Immature natural killer cell (primary cell): ENCODE data around the gene OVCA2. TPM values are rescaled to one million over a fixed set of nuclear protein-coding genes. Genes with fewer than 3 reads are reported as not detected.

ENCODE experiments used
- DNase-seq, 3 donors: peaks; one replicate each; pipeline ENCODE4 v3.0.0; 2022; ENCODE audit warnings: mixed read lengths in 1 of 3
- H3K27ac Mint-ChIP-seq, 6 donors: one replicate each; pipeline ENCODE4 v1.8.0; 2020; ENCODE audit warnings: mixed read lengths in 6 of 6, mild to moderate bottlenecking in 5 of 6, inconsistent platforms in 4 of 6, moderate library complexity in 3 of 6
- H3K27me3 Mint-ChIP-seq, 3 donors: one replicate each; pipeline ENCODE4 v1.8.0; 2020 to 2021; ENCODE audit warnings: low read depth in 3 of 3, mild to moderate bottlenecking in 3 of 3, mixed read lengths in 3 of 3, moderate library complexity in 3 of 3, inconsistent platforms in 1 of 3
- H3K36me3 Mint-ChIP-seq, 3 donors: one replicate each; pipeline ENCODE4 v1.8.0; 2020; ENCODE audit warnings: mixed read lengths in 3 of 3, inconsistent platforms in 2 of 3, mild to moderate bottlenecking in 2 of 3
- H3K4me1 Mint-ChIP-seq, 2 donors: one replicate each; pipeline ENCODE4 v1.8.0; 2020; ENCODE audit warnings: inconsistent platforms in 2 of 2, mild to moderate bottlenecking in 2 of 2, mixed read lengths in 2 of 2, moderate library complexity in 1 of 2
- H3K4me3 Mint-ChIP-seq, 5 donors: one replicate each; pipeline ENCODE4 v1.8.0; 2020; ENCODE audit warnings: mild to moderate bottlenecking in 5 of 5, mixed read lengths in 5 of 5, inconsistent platforms in 3 of 5, moderate library complexity in 3 of 5
- H3K9me3 Mint-ChIP-seq, 6 donors: one replicate each; pipeline ENCODE4 v1.8.0; 2020; ENCODE audit warnings: mild to moderate bottlenecking in 6 of 6, mixed read lengths in 6 of 6, inconsistent platforms in 4 of 6, moderate library complexity in 3 of 6
- polyA plus RNA-seq, 3 donors: library from polyadenylated mRNA; unstranded; fragments of 300-500 nt; fragmentation: Illumina TruSeq; gene quantifications; one replicate each; pipeline ENCODE4 v1.2.3, GENCODE V29; 2021

OVCA2 gene
- polyA plus RNA-seq, 3 donors from 2014 or later, result 90.6 to 107 (median 104) TPM

DNA sequence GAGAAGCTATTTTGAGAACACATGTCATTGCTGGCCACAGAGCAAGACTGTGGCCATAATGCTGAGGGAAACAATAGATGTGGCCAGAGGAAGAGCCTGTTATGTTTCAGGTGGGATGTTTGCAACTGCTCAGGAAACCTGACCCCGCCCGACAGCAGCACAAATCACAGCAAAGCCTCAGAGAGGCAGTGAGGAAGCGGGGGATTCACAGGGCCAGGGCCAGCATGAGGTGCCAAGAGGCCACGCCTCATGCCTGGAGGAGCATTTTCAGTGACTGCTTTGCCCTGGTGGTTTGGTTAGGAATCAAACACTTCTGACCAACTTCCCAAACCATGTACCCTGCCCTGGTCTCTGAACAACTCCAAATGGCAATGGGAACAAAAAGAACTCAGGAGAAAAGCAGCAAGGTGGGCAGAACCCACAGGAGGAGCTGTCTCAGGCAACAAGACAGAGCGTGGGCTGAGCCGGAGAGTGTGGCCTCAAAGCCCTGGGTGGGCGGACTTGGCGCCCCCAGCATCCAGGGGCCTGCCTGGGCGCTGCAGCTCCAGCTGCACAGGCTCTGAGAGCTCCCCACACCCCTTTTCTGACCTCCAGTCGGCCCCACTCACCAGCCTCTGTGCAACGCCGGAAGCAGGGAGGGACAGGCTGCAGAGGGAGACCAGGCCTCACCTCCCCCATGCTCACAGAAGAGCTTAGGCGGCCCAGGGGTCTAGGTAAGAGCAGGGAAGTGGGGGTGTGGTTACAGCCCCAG, 33.7 kb downstream of the OVCA2 start:
- peak overlapping the region; percentile 18 to 73 (median 55) for H3K4me3 Mint-ChIP-seq
- H3K9me3 Mint-ChIP-seq, result no peaks in the 10 kb centered on the region
- H3K27me3 Mint-ChIP-seq, result peaks cover 0 to 9% (median 0%) of the 10 kb centered on the region in 3 donors
- H3K27ac Mint-ChIP-seq, result peak overlapping the region in 5 of 6 donors; percentile 51 to 91 (median 74)
- H3K36me3 Mint-ChIP-seq, result peaks cover 18 to 33% (median 30%) of the 10 kb centered on the region in 3 donors
- DNase-seq, result no peak
- peaks cover 20 to 26% of the 10 kb centered on the region in 2 donors for H3K4me1 Mint-ChIP-seq

DNA sequence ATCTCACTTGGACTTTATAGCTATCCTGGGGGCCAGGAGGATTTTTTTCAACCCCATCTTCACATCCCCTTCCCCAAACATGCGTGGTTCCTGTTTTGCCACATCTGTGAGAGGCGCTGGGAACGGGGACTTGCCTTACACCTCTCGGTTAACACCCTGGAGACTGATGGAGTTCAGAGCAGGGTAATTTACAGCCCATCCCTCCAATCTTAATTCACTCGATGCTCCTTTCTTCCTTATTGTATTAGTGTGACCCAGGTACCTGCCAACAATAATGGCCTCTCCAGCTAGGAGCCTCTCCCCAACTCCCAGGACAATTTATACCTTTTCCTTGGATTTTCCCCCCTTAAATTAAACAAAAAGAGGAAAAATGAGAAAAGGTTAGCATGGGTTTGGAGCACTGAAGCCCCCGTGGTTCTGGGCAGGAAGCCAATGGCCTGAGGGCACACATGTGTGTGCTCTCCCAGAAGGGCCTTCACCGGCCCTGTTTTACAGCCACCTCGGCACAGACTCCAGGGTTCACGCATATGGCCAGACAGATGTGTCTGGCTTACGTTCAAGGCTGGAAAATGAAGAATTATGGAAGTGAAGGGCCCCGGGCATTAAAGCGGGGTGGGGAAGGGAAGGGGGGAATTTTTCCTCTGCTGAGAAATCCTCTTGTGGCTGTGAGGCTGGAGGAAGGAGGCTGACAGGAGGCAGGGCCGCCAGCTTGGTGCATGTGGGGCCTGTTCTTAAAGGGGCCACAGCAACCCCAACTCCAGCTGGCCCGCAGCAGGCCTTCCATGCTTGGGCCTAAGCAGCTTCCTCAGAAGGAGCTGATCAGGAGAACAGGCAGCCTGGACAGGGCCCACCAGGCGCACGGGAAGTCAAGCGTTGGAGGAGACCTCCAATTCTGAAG, 34.5 kb downstream of the OVCA2 start:
- DNase-seq, result no peak
- Mint-ChIP-seq H3K27ac (peak overlapping the region in 3 of 6 donors; percentile 64 to 91 (median 74)), H3K36me3 (peaks cover 18 to 32% (median 24%) of the 10 kb centered on the region in 3 donors), H3K4me3 (peak overlapping the region in 3 of 5 donors; percentile 27 to 44 (median 44)), H3K27me3 (peaks cover 0 to 9% (median 0%) of the 10 kb centered on the region in 3 donors), H3K9me3 (no peaks in the 10 kb centered on the region), H3K4me1 (peaks cover 26 to 31% of the 10 kb centered on the region in 2 donors)

DNA sequence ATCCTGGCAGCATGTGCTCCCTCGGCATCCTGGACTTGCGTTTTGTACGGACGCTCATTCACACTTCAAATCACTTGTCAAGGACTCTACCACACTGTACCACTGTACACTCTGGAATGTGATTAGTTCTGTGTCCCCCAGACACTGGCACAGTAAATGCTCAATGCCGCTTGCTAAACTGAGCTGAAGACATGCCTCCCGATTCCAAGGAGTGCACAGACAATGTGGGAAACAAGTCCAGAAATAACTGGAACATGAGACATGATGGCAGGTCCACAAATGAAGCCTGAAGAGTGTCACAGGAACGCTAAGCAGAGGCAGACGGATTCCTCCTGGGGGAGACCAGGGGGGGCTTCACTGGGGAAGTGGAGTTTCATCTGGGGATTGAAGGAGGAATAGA, 35.2 kb downstream of the OVCA2 start:
- Mint-ChIP-seq H3K36me3 (peaks cover 17 to 31% (median 27%) of the 10 kb centered on the region in 3 donors), H3K27me3 (peaks cover 0 to 11% (median 4%) of the 10 kb centered on the region in 3 donors), H3K27ac (peak overlapping the region in 1 of 6 donors; percentile 18), H3K4me1 (peaks cover 33 to 38% of the 10 kb centered on the region in 2 donors), H3K4me3 (no peak overlapping the region), H3K9me3 (no peaks in the 10 kb centered on the region)
- DNase-seq, result no peak

DNA sequence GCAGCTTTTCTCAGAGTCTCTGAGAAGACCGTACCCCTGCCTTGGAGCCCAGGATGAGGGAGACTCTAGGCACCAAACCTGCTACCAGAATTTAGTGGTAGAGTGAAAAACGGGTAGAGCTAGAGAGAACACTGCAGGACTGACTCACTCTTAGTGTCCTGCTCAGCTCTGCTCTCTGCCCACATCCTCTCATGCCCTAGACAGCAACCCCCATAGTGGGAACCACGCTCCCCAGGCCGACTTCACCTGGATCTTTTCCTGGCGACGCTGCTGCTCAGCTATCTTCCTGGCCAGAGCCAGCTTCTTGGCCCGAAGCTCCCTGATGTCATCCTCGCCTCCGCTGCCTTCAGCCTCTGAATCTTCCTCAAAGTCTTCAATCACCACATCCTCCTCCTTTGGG, 39.7 kb downstream of the OVCA2 start:
- H3K4me3 Mint-ChIP-seq, result peak overlapping the region in 3 of 5 donors; percentile 18 to 38 (median 35)
- no peaks in the 10 kb centered on the region for H3K9me3 Mint-ChIP-seq
- peaks cover 0 to 6% (median 4%) of the 10 kb centered on the region in 3 donors for H3K27me3 Mint-ChIP-seq
- peaks cover 31 to 48% of the 10 kb centered on the region in 2 donors for H3K4me1 Mint-ChIP-seq
- DNase-seq, result no peak
- H3K36me3 Mint-ChIP-seq, result peaks cover 13 to 33% (median 21%) of the 10 kb centered on the region in 3 donors
- H3K27ac Mint-ChIP-seq, result peak overlapping the region; percentile 15 to 84 (median 68)

DNA sequence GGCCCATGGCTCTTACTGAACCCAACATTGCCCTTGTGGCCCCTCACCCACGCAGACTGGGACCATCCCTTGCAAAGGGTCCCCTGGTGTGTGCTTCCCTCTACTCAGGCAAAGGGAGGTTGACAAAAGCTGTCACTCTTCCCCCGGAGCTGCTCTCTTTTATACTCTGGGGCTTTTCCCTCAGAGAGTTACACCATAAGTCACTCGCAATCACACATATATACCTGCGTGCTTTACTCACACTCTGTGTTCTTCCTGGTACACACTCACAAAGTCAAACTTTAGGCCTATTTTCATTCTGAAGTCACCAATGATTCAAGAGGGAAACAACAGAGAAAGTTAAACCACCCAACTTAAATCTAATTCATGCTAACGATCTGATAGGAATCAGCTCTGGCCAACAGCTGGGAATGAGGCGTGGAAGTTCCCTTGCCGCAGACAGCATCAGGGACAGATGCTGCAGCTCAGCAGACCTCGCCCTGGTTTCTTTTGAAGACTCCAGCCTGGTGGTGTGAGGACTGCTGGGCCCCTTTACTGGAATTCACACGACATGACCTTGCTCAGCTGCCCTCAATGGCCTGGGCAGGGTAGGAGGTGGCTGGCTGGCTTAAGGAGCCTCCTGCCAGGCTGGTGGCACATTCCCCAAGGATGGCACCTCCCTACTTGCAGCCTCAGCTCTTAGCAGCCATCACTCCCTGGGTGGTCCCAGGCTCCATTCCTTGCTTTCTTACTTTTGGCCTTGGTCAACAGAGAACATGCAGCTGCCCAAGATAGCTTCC, 40.4 kb downstream of the OVCA2 start:
- Mint-ChIP-seq H3K4me1 (peaks cover 35 to 54% of the 10 kb centered on the region in 2 donors), H3K27me3 (peaks cover 0 to 6% (median 4%) of the 10 kb centered on the region in 3 donors), H3K9me3 (no peaks in the 10 kb centered on the region), H3K27ac (peak overlapping the region in 5 of 6 donors; percentile 25 to 84 (median 77)), H3K4me3 (peak overlapping the region in 1 of 5 donors; percentile 35), H3K36me3 (peaks cover 10 to 33% (median 19%) of the 10 kb centered on the region in 3 donors)
- DNase-seq, result no peak

DNA sequence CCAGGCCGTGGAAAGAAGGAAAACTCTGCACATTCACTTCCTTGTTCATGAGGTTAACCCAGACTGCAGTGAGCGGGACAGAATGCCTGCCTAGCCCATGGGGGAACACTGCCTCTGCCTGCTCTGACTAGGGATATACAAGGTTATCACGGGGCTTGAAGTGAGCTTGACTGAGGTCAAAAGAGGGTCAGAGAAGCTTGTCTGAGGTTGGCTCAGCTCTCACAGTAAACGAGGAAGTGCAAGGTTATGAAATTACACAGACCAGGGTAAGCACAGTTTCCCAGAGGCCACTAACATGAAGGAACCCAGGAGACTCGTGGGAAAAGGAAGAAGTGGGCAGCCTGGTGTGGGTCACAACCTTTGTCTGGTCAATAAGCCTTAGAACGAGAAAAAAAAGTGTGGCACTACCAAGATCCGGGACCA, 41.8 kb downstream of the OVCA2 start:
- peaks cover 0 to 5% (median 4%) of the 10 kb centered on the region in 3 donors for H3K27me3 Mint-ChIP-seq
- peaks cover 1 to 24% (median 9%) of the 10 kb centered on the region in 3 donors for H3K36me3 Mint-ChIP-seq
- H3K9me3 Mint-ChIP-seq, result no peaks in the 10 kb centered on the region
- no peak for DNase-seq
- H3K4me1 Mint-ChIP-seq, result peaks cover 50 to 68% of the 10 kb centered on the region in 2 donors
- no peak overlapping the region for H3K4me3 Mint-ChIP-seq
- H3K27ac Mint-ChIP-seq, result peak overlapping the region; percentile 61 to 90 (median 77)

DNA sequence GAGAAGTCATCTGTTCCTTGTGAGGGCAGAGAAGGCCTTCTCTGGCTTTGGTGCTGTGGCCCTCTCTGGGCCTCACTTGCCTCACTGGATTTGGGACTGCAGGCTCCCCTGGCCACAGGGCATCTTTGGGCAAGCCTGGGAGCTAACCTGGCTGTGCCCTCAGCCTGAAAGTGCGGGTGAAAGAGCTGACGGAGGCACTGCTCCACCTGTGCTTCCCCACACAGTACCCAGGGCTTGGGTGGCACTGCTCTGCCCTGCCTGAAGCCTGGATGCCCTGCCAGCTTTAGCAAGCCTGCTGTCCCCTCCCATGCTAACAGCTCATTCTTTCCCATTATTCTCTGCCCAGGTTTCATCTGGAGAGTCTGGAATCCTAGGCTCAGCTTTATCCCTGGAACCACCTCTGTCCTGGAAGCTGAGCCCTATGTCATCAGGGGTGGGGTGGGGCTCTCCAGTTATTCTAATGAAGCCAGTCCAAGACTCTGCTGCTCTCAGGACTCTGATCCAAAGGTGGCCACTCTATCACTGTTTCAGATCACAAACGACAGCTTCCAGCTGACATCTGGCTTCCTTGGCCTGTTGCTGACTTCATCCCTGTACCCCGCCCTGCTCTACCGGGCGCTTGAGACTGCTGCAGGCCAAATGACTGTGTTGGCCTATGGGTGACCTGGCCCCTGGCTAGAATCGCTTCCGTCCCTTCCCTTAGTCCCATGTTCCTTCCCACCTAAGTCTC, 42.4 kb downstream of the OVCA2 start:
- Mint-ChIP-seq H3K27me3 (peaks cover 0 to 5% (median 4%) of the 10 kb centered on the region in 3 donors), H3K9me3 (no peaks in the 10 kb centered on the region), H3K4me3 (peak overlapping the region in 1 of 5 donors; percentile 12), H3K36me3 (peaks cover 0 to 22% (median 7%) of the 10 kb centered on the region in 3 donors), H3K27ac (peak overlapping the region; percentile 8 to 90 (median 76)), H3K4me1 (peaks cover 55 to 73% of the 10 kb centered on the region in 2 donors)
- no peak for DNase-seq

DNA sequence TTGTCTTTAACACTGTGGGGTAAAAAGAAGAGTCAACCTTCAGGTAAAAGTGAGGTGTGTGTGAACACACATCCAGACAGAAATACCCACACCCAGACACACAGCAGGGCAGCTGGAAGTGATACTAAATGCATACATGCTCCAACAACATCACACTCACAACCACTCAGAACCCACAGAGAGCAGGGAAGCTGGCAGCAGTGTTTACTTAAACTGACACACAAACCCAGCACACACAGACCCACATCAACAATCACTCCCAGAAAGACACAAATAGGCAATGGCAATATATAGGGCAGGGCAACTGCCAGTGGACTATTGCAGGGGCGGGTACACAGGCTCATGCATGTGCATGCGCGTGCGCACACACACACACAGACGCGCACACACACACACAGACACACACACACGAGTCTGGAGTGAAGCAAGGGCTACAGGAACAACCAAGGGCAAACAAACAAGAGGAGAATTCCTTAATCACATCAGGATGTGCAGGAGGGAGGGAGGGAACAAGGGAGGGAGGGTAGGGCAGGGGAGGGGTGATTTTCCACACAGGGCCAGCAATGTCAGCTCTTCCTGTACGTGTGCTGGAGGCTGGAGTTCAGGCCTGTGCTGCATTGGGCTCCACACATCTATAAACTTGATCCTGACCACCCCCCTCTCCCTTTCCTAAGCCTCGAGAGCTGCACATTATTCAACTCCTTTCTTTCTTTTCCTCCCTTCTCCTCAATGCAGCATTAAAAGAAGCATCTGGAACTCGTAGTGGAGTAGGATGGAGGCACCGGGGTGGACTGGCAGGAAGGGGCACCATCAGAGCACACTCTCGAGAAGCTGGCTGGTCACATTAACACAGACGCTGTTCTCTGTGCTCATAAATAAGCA, 43.2 kb downstream of the OVCA2 start:
- H3K36me3 Mint-ChIP-seq, result peaks cover 0 to 22% (median 7%) of the 10 kb centered on the region in 3 donors
- H3K27ac Mint-ChIP-seq, result peak overlapping the region in 5 of 6 donors; percentile 0 to 88 (median 63)

DNA sequence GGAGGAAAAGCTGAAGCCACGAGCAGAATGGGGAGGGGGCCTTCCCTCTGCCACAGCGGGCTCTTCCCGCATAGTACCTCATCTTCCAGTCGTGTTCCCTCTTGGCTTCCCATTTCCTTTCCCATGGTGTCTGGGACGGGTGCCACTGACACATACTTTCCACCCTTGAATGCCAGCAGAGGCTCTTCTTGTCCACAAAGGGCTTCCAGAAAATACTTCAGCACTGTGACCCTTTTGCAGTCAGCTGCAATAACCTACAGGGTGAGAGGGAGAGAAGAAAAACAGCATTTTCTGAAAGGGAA, 43.8 kb downstream of the OVCA2 start:
- Mint-ChIP-seq H3K4me3 (no peak overlapping the region), H3K36me3 (peaks cover 0 to 22% (median 7%) of the 10 kb centered on the region in 3 donors), H3K27ac (peak overlapping the region in 1 of 6 donors; percentile 30), H3K27me3 (peaks cover 0 to 10% (median 4%) of the 10 kb centered on the region in 3 donors), H3K4me1 (peaks cover 69 to 87% of the 10 kb centered on the region in 2 donors), H3K9me3 (no peaks in the 10 kb centered on the region)
- DNase-seq, result no peak

More for the DNA sequence above, 43.2 kb downstream of the OVCA2 start:
- DNase-seq, result no peak
- Mint-ChIP-seq H3K27me3 (peaks cover 0 to 10% (median 4%) of the 10 kb centered on the region in 3 donors), H3K4me1 (peaks cover 64 to 81% of the 10 kb centered on the region in 2 donors), H3K4me3 (peak overlapping the region in 1 of 5 donors; percentile 12), H3K9me3 (no peaks in the 10 kb centered on the region)

DNA sequence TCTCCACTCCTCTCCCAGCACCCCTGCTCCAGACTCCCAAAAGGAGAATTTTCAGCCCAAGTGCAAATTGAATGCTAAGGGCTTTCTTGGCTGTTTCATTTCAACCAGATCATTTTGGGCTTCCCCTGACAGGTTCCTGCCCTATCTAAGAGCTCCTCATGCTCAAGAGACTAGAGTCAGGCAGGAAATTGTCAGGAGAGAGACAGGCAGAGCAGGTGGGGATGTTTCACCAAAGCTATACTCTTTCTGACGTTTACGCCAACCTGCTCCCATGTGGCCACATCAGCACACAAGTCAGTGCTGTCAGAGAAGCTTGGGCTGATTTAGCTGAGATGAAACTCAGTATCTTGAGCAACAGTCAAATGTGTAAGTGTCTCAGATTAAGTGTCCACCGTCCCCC, 44.5 kb downstream of the OVCA2 start:
- Mint-ChIP-seq H3K27me3 (peaks cover 0 to 10% (median 4%) of the 10 kb centered on the region in 3 donors), H3K36me3 (peaks cover 0 to 19% (median 11%) of the 10 kb centered on the region in 3 donors), H3K4me1 (peaks cover 72 to 86% of the 10 kb centered on the region in 2 donors), H3K9me3 (no peaks in the 10 kb centered on the region), H3K27ac (peak overlapping the region in 1 of 6 donors; percentile 92), H3K4me3 (no peak overlapping the region)
- DNase-seq, result no peak

DNA sequence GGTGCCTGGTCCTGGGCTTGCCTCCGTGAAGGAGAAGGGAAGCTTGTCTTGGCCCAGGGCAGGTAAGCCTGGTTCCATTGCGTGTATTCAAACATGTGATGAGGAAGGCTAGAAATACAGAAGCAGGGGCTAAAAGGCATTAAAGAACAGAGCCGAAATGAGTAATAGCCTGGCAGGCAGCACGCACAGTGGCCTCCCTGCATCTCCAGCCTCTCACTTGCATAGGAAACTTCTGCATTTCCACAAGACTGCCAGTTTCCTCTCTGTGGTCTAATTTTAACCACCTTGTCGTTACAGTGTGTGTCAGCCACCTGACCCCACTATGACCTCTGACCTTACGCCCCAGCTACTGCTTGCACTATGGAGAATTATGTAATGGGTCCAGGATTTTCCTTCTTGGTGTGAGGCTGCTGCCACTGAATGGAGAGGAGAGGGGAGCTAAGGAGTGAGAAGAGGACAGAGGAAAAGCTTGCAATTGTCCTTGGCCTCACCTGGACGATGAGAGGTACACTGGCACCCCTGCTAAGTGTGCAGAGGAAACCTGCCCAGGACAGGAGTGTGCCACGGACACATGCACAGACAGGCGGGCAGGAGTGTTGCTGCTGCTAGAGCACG, 45.9 kb downstream of the OVCA2 start:
- peak; percentile 41 to 47 (median 46) for DNase-seq
- H3K4me3 Mint-ChIP-seq, result peak overlapping the region; percentile 28 to 65 (median 31)
- H3K9me3 Mint-ChIP-seq, result no peaks in the 10 kb centered on the region
- peaks cover 0 to 8% (median 0%) of the 10 kb centered on the region in 3 donors for H3K27me3 Mint-ChIP-seq
- H3K4me1 Mint-ChIP-seq, result peaks cover 64 to 72% of the 10 kb centered on the region in 2 donors
- H3K27ac Mint-ChIP-seq, result peak overlapping the region; percentile 54 to 92 (median 80)
- H3K36me3 Mint-ChIP-seq, result peaks cover 5 to 10% (median 8%) of the 10 kb centered on the region in 3 donors
